Gastrocnemius medialis (tissue), 4 donors: ENCODE measurements around the gene TMEM14B. TPM values are rescaled to one million over a fixed set of nuclear protein-coding genes. Genes with fewer than 3 reads are reported as not detected.

Experiments
- ATAC-seq, 2 donors: fragments of 150-250 bp; one replicate each; pipeline ENCODE4 v1.9.1; 2016
- DNase-seq, 2 donors: peaks; one replicate each; pipeline ENCODE4 v3.0.0-alpha.2; 2019
- H3K27ac ChIP-seq, 4 donors: fragments of 200-600 bp; sonication (generic); 1 replicate in 1 of 4; 2 replicates in 3 of 4; pipeline ENCODE4 v1.5.1; 2016 to 2018; ENCODE audit warnings: mild to moderate bottlenecking in 2 of 4, moderate library complexity in 1 of 4
- H3K27me3 ChIP-seq, 3 donors: fragments of 200-600 bp; sonication (generic) in 2 of 3; 1 replicate in 1 of 3; 2 replicates in 2 of 3; pipeline versions ENCODE4 v1.5.1 to v1.6.0; 2016 to 2019; ENCODE audit warnings: mild to moderate bottlenecking in 1 of 3, moderate library complexity in 1 of 3
- H3K36me3 ChIP-seq, 2 donors: fragments of 200-600 bp; sonication (generic) in 1 of 2; one replicate each; pipeline ENCODE4 v1.5.1; 2017 to 2018
- H3K4me1 ChIP-seq, 2 donors: fragments of 200-600 bp; sonication (generic) in 1 of 2; one replicate each; pipeline ENCODE4 v1.5.1; 2016 to 2017; ENCODE audit warnings: mild to moderate bottlenecking in 2 of 2
- H3K4me3 ChIP-seq, 4 donors: fragments of 200-600 bp; sonication (generic) in 3 of 4; 1 replicate in 1 of 4; 2 replicates in 3 of 4; pipeline ENCODE4 v1.5.1; 2016 to 2019; ENCODE audit warnings: mild to moderate bottlenecking in 2 of 4
- H3K9me3 ChIP-seq, 3 donors: fragments of 200-600 bp; sonication (generic) in 2 of 3; 1 replicate in 1 of 3; 2 replicates in 2 of 3; pipeline ENCODE4 v1.5.1; 2016 to 2019
- CTCF ChIP-seq, 5 experiments: fragments of 450-650 bp in 3 of 5; fragments of 200-600 bp in 2 of 5; sonication (generic) in 2 of 5; IDR thresholded peaks in 4 of 5; conservative IDR thresholded peaks in 1 of 5; 1 replicate in 4 of 5; 2 replicates in 1 of 5; pipeline ENCODE4 v1.5.1; 2016 to 2019; ENCODE audit warnings: antibody characterized with exemption in 5 of 5, mild to moderate bottlenecking in 3 of 5, moderate library complexity in 3 of 5
- POLR2A ChIP-seq, 2 donors: fragments of 450-650 bp; IDR thresholded peaks; one replicate each; pipeline ENCODE4 v1.6.1; 2017; ENCODE audit warnings: antibody characterized with exemption in 2 of 2, mild to moderate bottlenecking in 2 of 2, moderate library complexity in 2 of 2
- in situ Hi-C, 4 donors: fragments of 200-750 bp; cut with MboI; loops; one replicate each; pipeline versions ENCODE4 v1.15.0 to v1.8.0; 2017; ENCODE audit warnings: low sequenced_read_pairs in 4 of 4
- intact Hi-C: fragments of 100-400 bp; cut with DNase I; formaldehyde crosslinking; loops from one replicate; pipeline ENCODE4 v1.15.1; 2023; ENCODE audit warnings: low total_unique reads
- total RNA-seq, 4 donors: library from RNA; depleted of rRNA; stranded (reverse); fragments of >200 nt; gene quantifications; one replicate each; pipeline versions ENCODE4 v1.1.0 to v1.2.3, GENCODE V29; 2016

The TMEM14B gene
- total RNA-seq, 4 donors from 2014 or later: 68.3 to 93.8 (median 79.4) TPM

- TF ChIP-seq POLR2A (IDR thresholded peaks at IDR 0.05): no peak
- TF ChIP-seq CTCF (IDR thresholded peaks at IDR 0.05 in 4 of 5, conservative IDR thresholded peaks at IDR 0.05 in 1 of 5): no peak
- Histone ChIP-seq H3K4me3 (no peak overlapping the region), H3K36me3 (peaks cover 0 to 37% of the 10 kb centered on the region in 2 donors), H3K4me1 (no peaks in the 10 kb centered on the region), H3K9me3 (no peaks in the 10 kb centered on the region), H3K27me3 (no peaks in the 10 kb centered on the region), H3K27ac (no peak overlapping the region)
- in situ Hi-C loops: no loop called here
- DNase-seq (no peak), ATAC-seq (no peak)
- intact Hi-C loops: no loop called here
Measured at GRCh38 chr6:10771371-10771894, 23.8 kb downstream of the TMEM14B start.

- ATAC-seq (no peak), DNase-seq (no peak)
- no peaks in the 10 kb centered on the region for H3K27me3 ChIP-seq
- H3K27ac ChIP-seq: no peak overlapping the region
- H3K4me1 ChIP-seq: no peaks in the 10 kb centered on the region
- intact Hi-C loops (no loop called here), in situ Hi-C loops (loop anchor here in 3 of 4 donors (25.0 kb wide), 2 partner anchors 266 to 291 kb away; partner anchors contain the start of gene GCNT2 (in 2 of the 3))
- no peaks in the 10 kb centered on the region for H3K9me3 ChIP-seq
- no peak for TF ChIP-seq CTCF (IDR thresholded peaks at IDR 0.05 in 4 of 5, conservative IDR thresholded peaks at IDR 0.05 in 1 of 5)
- TF ChIP-seq POLR2A (IDR thresholded peaks at IDR 0.05): no peak
- peaks cover 0 to 19% of the 10 kb centered on the region in 2 donors for H3K36me3 ChIP-seq
- H3K4me3 ChIP-seq: no peak overlapping the region
Measured at GRCh38 chr6:10778230-10778629, 30.6 kb downstream of the TMEM14B start.

DNA sequence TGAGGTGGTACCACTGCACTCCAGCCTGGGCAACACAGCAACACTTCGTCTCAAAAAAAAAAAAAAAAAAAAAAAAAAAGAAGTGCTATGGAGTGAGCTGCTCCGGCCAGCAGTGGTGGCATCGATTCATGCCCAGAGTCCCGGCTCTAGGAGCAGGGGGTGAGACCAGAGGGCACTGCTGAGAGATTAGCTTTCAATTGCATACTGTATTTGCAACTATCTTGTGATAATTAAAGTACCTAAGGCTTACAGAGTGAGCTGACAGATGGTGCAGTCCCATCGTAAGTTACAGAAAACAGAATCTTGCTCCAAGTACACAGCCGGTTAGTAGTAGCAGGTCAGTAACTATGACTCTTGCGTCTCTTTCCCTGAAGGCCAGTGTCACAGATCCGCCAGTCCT, 31.5 kb downstream of the TMEM14B start:
- in situ Hi-C loops: loop anchor here in 3 of 4 donors (25.0 kb wide), 2 partner anchors 267 to 292 kb away; partner anchors contain the start of gene GCNT2 (in 2 of the 3)
- intact Hi-C loops: no loop called here

DNA sequence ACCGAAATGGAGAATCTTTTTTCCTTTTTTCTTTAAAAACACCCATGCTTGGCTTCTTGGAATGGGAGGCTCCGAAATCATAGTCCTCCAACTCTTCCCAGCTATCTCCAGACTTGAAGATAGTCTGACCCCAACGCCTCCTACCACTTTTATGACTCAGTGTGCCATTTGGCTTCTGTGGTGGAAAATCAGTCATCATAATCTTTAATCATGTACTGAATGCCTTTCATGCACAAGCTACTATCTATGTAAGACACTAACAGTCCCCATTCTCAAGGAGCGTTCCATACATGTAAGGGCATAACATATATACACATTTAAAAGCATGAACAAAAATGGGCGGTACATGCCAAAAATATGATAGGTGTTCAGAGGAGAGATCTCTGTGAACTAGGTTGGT, 44.1 kb downstream of the TMEM14B start:
- ATAC-seq (no peak), DNase-seq (no peak)
- in situ Hi-C loops: loop anchor here in 3 of 4 donors (25.0 kb wide), 2 partner anchors 279 to 304 kb away; partner anchors contain the start of gene GCNT2 (in 2 of the 3)
- Histone ChIP-seq H3K4me1 (no peaks in the 10 kb centered on the region), H3K27ac (no peak overlapping the region), H3K27me3 (no peaks in the 10 kb centered on the region), H3K4me3 (no peak overlapping the region), H3K36me3 (peaks cover 0 to 6% of the 10 kb centered on the region in 2 donors), H3K9me3 (no peaks in the 10 kb centered on the region)
- intact Hi-C loops: loop anchor here (10.0 kb wide), 1 partner anchor 277 kb away; no protein-coding TSS in a partner anchor
- TF ChIP-seq CTCF (IDR thresholded peaks at IDR 0.05 in 4 of 5, conservative IDR thresholded peaks at IDR 0.05 in 1 of 5) (no peak), POLR2A (IDR thresholded peaks at IDR 0.05) (no peak)

More for the DNA sequence above, 31.5 kb downstream of the TMEM14B start:
- TF ChIP-seq CTCF (IDR thresholded peaks at IDR 0.05 in 4 of 5, conservative IDR thresholded peaks at IDR 0.05 in 1 of 5): no peak
- no peak for TF ChIP-seq POLR2A (IDR thresholded peaks at IDR 0.05)
- Histone ChIP-seq H3K27ac (no peak overlapping the region), H3K36me3 (peaks cover 0 to 19% of the 10 kb centered on the region in 2 donors), H3K9me3 (no peaks in the 10 kb centered on the region), H3K4me3 (no peak overlapping the region), H3K4me1 (no peaks in the 10 kb centered on the region), H3K27me3 (no peaks in the 10 kb centered on the region)
- ATAC-seq: no peak
- no peak for DNase-seq
